Mesothelial cell of epicardium (in vitro differentiated cells): ENCODE measurements around the gene SELENOH. TPM values are rescaled to one million over a fixed set of nuclear protein-coding genes. Genes with fewer than 3 reads are reported as not detected.

Source experiments
- DNase-seq, 2 experiments: peaks; one replicate each; pipeline ENCODE4 v3.0.0; 2021; ENCODE audit warnings: low spot score in 2 of 2; ENCODE audit not compliant: unreplicated experiment in 2 of 2
- H3K27ac Mint-ChIP-seq: 2 replicates; pipeline ENCODE4 v1.8.0; 2021; ENCODE audit warnings: mixed read lengths
- H3K27me3 Mint-ChIP-seq: 2 replicates; pipeline ENCODE4 v1.8.0; 2021; ENCODE audit warnings: low read depth, mixed read lengths
- H3K36me3 Mint-ChIP-seq: 2 replicates; pipeline ENCODE4 v1.8.0; 2021; ENCODE audit warnings: mixed read lengths
- H3K4me1 Mint-ChIP-seq: 2 replicates; pipeline ENCODE4 v1.8.0; 2021; ENCODE audit warnings: mixed read lengths
- H3K4me3 Mint-ChIP-seq: 2 replicates; pipeline ENCODE4 v1.8.0; 2021; ENCODE audit warnings: mild to moderate bottlenecking, moderate library complexity, mixed read lengths
- H3K9me3 Mint-ChIP-seq: 2 replicates; pipeline ENCODE4 v1.8.0; 2021; ENCODE audit warnings: mixed read lengths
- CTCF ChIP-seq: fragments of 200-600 bp; sonication (generic); IDR thresholded peaks from one replicate; pipeline ENCODE4 v1.5.0; 2021; ENCODE audit warnings: antibody characterized with exemption; ENCODE audit not compliant: unreplicated experiment
- total RNA-seq: library from RNA; stranded (reverse); gene quantifications from 3 replicates; pipeline ENCODE4 v1.2.1, GENCODE V29; 2021

SELENOH gene
- total RNA-seq, 1 donor from 2014 or later, result 152 TPM

- H3K4me3 Mint-ChIP-seq, result no peak overlapping the region
- no peaks in the 10 kb centered on the region for H3K27me3 Mint-ChIP-seq
- DNase-seq, result no peak
- H3K9me3 Mint-ChIP-seq, result peaks cover 8% of the 10 kb centered on the region
- H3K4me1 Mint-ChIP-seq, result peaks cover 56% of the 10 kb centered on the region
- TF ChIP-seq CTCF, result no peak
- H3K36me3 Mint-ChIP-seq, result peaks cover 13% of the 10 kb centered on the region
- peak overlapping the region; percentile 70 for H3K27ac Mint-ChIP-seq
Measured at GRCh38 chr11:57772562-57772961, 31.3 kb downstream of the SELENOH start.

- no peak overlapping the region for H3K4me3 Mint-ChIP-seq
- peaks cover 10% of the 10 kb centered on the region for H3K36me3 Mint-ChIP-seq
- H3K27ac Mint-ChIP-seq, result peak overlapping the region; percentile 70
Measured at GRCh38 chr11:57773026-57773598, 31.8 kb downstream of the SELENOH start.

GRCh38 chr11:57775491-57775890 lies 34.2 kb downstream of the SELENOH start:
- DNase-seq, result no peak
- no peaks in the 10 kb centered on the region for H3K27me3 Mint-ChIP-seq
- H3K36me3 Mint-ChIP-seq, result peaks cover 3% of the 10 kb centered on the region
- H3K4me1 Mint-ChIP-seq, result peaks cover 78% of the 10 kb centered on the region
- peak overlapping the region; percentile 99 for H3K27ac Mint-ChIP-seq
- peaks cover 3% of the 10 kb centered on the region for H3K9me3 Mint-ChIP-seq
- no peak overlapping the region for H3K4me3 Mint-ChIP-seq
- TF ChIP-seq CTCF, result no peak

More at GRCh38 chr11:57773026-57773598, 31.8 kb downstream of the SELENOH start:
- no peak for DNase-seq
- Mint-ChIP-seq H3K4me1 (peaks cover 61% of the 10 kb centered on the region), H3K9me3 (peaks cover 8% of the 10 kb centered on the region), H3K27me3 (no peaks in the 10 kb centered on the region)
- TF ChIP-seq CTCF, result no peak

GRCh38 chr11:57776031-57776521 lies 34.8 kb downstream of the SELENOH start:
- H3K27me3 Mint-ChIP-seq, result no peaks in the 10 kb centered on the region
- H3K36me3 Mint-ChIP-seq, result peaks cover 3% of the 10 kb centered on the region
- no peak overlapping the region for H3K4me3 Mint-ChIP-seq
- H3K4me1 Mint-ChIP-seq, result peaks cover 83% of the 10 kb centered on the region
- H3K27ac Mint-ChIP-seq, result peak overlapping the region; percentile 99
- TF ChIP-seq CTCF, result no peak
- peaks cover 2% of the 10 kb centered on the region for H3K9me3 Mint-ChIP-seq
- no peak for DNase-seq

GRCh38 chr11:57776577-57777210 lies 35.4 kb downstream of the SELENOH start:
- H3K27ac Mint-ChIP-seq, result peak overlapping the region; percentile 99
- no peak for DNase-seq
- peaks cover 85% of the 10 kb centered on the region for H3K4me1 Mint-ChIP-seq
- no peaks in the 10 kb centered on the region for H3K36me3 Mint-ChIP-seq
- no peak overlapping the region for H3K4me3 Mint-ChIP-seq
- TF ChIP-seq CTCF, result no peak
- no peaks in the 10 kb centered on the region for H3K9me3 Mint-ChIP-seq
- H3K27me3 Mint-ChIP-seq, result no peaks in the 10 kb centered on the region
